Measurements from ENCODE around the gene USP36.

The USP36 gene

DNA sequence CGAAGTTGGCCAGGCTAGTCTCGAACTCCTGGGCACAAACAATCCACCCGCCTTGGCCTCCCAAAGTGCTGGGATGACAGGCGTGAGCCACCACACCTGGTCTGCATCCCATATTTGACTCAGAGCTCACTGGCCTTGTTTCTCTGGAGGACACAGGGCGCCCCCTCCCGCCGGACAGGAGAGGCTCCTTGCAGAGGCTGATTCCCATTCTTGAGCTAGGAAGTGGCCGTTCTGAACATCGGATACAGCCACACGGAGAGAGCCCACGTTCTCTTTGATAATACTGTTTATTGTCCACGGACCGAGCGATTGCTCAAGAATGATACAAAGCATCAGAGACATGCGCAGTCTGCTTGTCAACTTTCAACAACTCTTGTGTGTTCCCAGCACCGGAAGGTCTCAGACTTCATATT lies 12.1 kb upstream of the USP36 start:
- H3K36me3 ChIP-seq (ENCODE audit: insufficient read depth, low read length) = peaks cover 43% of the 10 kb centered on the region
- no peak overlapping the region for H3K9ac ChIP-seq (ENCODE audit: low read length)
- H3K4me3 ChIP-seq (ENCODE audit: low read depth in 1 of 2, low read length in 2 of 2) = no peak overlapping the region
- H3K27me3 ChIP-seq (ENCODE audit: control insufficient read depth in 1 of 2, insufficient read depth in 2 of 2, low read length in 2 of 2) = no peaks in the 10 kb centered on the region
- no peak overlapping the region for H3K27ac ChIP-seq (ENCODE audit: low read depth, low read length)
- no peaks in the 10 kb centered on the region for H3K9me3 ChIP-seq (ENCODE audit: low read length)
- no peaks in the 10 kb centered on the region for H3K4me1 ChIP-seq (ENCODE audit: insufficient read depth, low read length)

- no peak overlapping the region for H3K9ac ChIP-seq (ENCODE audit: low read length)
- no peaks in the 10 kb centered on the region for H3K4me1 ChIP-seq (ENCODE audit: insufficient read depth, low read length)
- H3K4me3 ChIP-seq (ENCODE audit: low read depth in 1 of 2, low read length in 2 of 2) = no peak overlapping the region
- no peaks in the 10 kb centered on the region for H3K9me3 ChIP-seq (ENCODE audit: low read length)
- H3K36me3 ChIP-seq (ENCODE audit: insufficient read depth, low read length) = peaks cover 9% of the 10 kb centered on the region
- H3K27ac ChIP-seq (ENCODE audit: low read depth, low read length) = no peak overlapping the region
- no peaks in the 10 kb centered on the region for H3K27me3 ChIP-seq (ENCODE audit: control insufficient read depth in 1 of 2, insufficient read depth in 2 of 2, low read length in 2 of 2)
Measured at GRCh38 chr17:78849026-78849425, 8.4 kb upstream of the USP36 start.

- Histone ChIP-seq H3K9me3 (ENCODE audit: low read length) (no peaks in the 10 kb centered on the region), H3K27me3 (ENCODE audit: control insufficient read depth in 1 of 2, insufficient read depth in 2 of 2, low read length in 2 of 2) (no peaks in the 10 kb centered on the region), H3K4me1 (ENCODE audit: insufficient read depth, low read length) (no peaks in the 10 kb centered on the region), H3K4me3 (ENCODE audit: low read depth in 1 of 2, low read length in 2 of 2) (no peak overlapping the region), H3K36me3 (ENCODE audit: insufficient read depth, low read length) (no peaks in the 10 kb centered on the region), H3K9ac (ENCODE audit: low read length) (no peak overlapping the region), H3K27ac (ENCODE audit: low read depth, low read length) (no peak overlapping the region)
Measured at GRCh38 chr17:78847052-78847451, 6.4 kb upstream of the USP36 start.

- Histone ChIP-seq H3K9ac (ENCODE audit: low read length) (no peak overlapping the region), H3K27ac (ENCODE audit: low read depth, low read length) (no peak overlapping the region)
Measured at GRCh38 chr17:78844301-78845005, 3.8 kb upstream of the USP36 start.

GRCh38 chr17:78842881-78843565 lies 2.4 kb upstream of the USP36 start:
- no peak overlapping the region for H3K27ac ChIP-seq (ENCODE audit: low read depth, low read length)
- peaks cover 20% of the 10 kb centered on the region for H3K4me1 ChIP-seq (ENCODE audit: insufficient read depth, low read length)
- no peaks in the 10 kb centered on the region for H3K27me3 ChIP-seq (ENCODE audit: control insufficient read depth in 1 of 2, insufficient read depth in 2 of 2, low read length in 2 of 2)
- peaks cover 4% of the 10 kb centered on the region for H3K36me3 ChIP-seq (ENCODE audit: insufficient read depth, low read length)
- no peak overlapping the region for H3K4me3 ChIP-seq (ENCODE audit: low read depth in 1 of 2, low read length in 2 of 2)
- no peaks in the 10 kb centered on the region for H3K9me3 ChIP-seq (ENCODE audit: low read length)
- no peak overlapping the region for H3K9ac ChIP-seq (ENCODE audit: low read length)

More at GRCh38 chr17:78844301-78845005, 3.8 kb upstream of the USP36 start:
- Histone ChIP-seq H3K9me3 (ENCODE audit: low read length) (no peaks in the 10 kb centered on the region), H3K4me3 (ENCODE audit: low read depth in 1 of 2, low read length in 2 of 2) (no peak overlapping the region), H3K27me3 (ENCODE audit: control insufficient read depth in 1 of 2, insufficient read depth in 2 of 2, low read length in 2 of 2) (no peaks in the 10 kb centered on the region), H3K36me3 (ENCODE audit: insufficient read depth, low read length) (no peaks in the 10 kb centered on the region), H3K4me1 (ENCODE audit: insufficient read depth, low read length) (peaks cover 8% of the 10 kb centered on the region)

- no peaks in the 10 kb centered on the region for H3K27me3 ChIP-seq (ENCODE audit: control insufficient read depth in 1 of 2, insufficient read depth in 2 of 2, low read length in 2 of 2)
Measured at GRCh38 chr17:78840530-78840779, 159 bp downstream of the USP36 start.

GRCh38 chr17:78839762-78840529 lies 668 bp downstream of the USP36 start:
- Histone ChIP-seq H3K27ac (ENCODE audit: low read depth, low read length) (peak overlapping the region; percentile 97), H3K9ac (ENCODE audit: low read length) (peak overlapping the region; percentile 79), H3K4me1 (ENCODE audit: insufficient read depth, low read length) (peaks cover 24% of the 10 kb centered on the region), H3K9me3 (ENCODE audit: low read length) (no peaks in the 10 kb centered on the region), H3K36me3 (ENCODE audit: insufficient read depth, low read length) (peaks cover 33% of the 10 kb centered on the region), H3K27me3 (ENCODE audit: control insufficient read depth in 1 of 2, insufficient read depth in 2 of 2, low read length in 2 of 2) (no peaks in the 10 kb centered on the region), H3K4me3 (ENCODE audit: low read depth in 1 of 2, low read length in 2 of 2) (peak overlapping the region; percentile 71 to 88)

More at GRCh38 chr17:78840530-78840779, 159 bp downstream of the USP36 start:
- H3K4me1 ChIP-seq (ENCODE audit: insufficient read depth, low read length) = peaks cover 24% of the 10 kb centered on the region
- H3K27ac ChIP-seq (ENCODE audit: low read depth, low read length) = peak overlapping the region; percentile 97
- no peaks in the 10 kb centered on the region for H3K9me3 ChIP-seq (ENCODE audit: low read length)
- peak overlapping the region; percentile 71 to 88 for H3K4me3 ChIP-seq (ENCODE audit: low read depth in 1 of 2, low read length in 2 of 2)
- H3K9ac ChIP-seq (ENCODE audit: low read length) = peak overlapping the region; percentile 79
- H3K36me3 ChIP-seq (ENCODE audit: insufficient read depth, low read length) = peaks cover 28% of the 10 kb centered on the region

DNA sequence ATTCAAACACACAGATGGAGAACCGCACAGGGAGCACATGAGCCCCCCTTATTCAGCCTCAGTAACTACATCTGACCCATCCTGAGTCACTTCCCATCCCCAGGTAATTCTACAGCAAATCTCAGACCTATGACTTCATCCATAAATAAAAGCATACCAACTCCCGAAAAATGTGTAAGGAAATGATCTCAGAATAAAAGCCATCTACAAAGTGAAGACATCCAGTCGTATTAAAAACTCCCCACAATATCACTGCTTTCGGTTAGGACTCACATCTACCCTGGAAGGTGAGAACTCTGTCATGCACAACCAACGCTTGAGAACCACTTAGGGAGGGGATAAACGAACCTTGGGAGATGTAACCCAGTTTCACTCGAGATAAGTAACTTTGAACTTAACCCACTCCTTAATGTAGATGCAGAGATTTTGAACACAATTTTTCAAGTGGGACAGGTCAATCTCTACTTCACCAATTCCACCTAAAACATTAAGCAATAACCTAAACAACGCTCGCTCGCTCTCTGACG lies 1.3 kb downstream of the USP36 start:
- Histone ChIP-seq H3K9me3 (ENCODE audit: low read length) (no peaks in the 10 kb centered on the region), H3K36me3 (ENCODE audit: insufficient read depth, low read length) (peaks cover 39% of the 10 kb centered on the region), H3K27ac (ENCODE audit: low read depth, low read length) (peak overlapping the region; percentile 97), H3K4me1 (ENCODE audit: insufficient read depth, low read length) (peaks cover 24% of the 10 kb centered on the region), H3K9ac (ENCODE audit: low read length) (peak overlapping the region; percentile 79), H3K27me3 (ENCODE audit: control insufficient read depth in 1 of 2, insufficient read depth in 2 of 2, low read length in 2 of 2) (no peaks in the 10 kb centered on the region), H3K4me3 (ENCODE audit: low read depth in 1 of 2, low read length in 2 of 2) (peak overlapping the region; percentile 71 to 88)

DNA sequence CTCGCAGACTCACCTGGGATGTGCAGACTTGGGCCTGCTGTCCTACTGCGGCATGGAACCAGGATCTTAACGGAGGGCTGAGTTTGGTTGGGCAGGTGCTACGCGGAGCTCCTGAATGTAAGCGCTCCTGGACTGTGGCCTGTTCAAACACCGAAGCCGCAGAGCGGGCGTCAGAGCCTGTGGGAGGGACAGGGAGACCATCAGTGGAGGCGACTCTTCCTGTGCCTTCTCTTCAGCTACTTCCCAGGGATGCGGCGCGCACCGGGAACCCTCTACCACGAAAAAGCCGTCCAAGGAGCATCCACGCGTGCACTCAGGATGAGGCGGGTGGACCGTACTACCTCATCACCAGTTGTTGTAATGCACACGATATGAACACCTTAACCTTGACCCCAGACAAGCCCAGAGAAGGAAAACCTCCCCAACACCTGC lies 2.0 kb downstream of the USP36 start:
- H3K36me3 ChIP-seq (ENCODE audit: insufficient read depth, low read length) = peaks cover 46% of the 10 kb centered on the region

DNA sequence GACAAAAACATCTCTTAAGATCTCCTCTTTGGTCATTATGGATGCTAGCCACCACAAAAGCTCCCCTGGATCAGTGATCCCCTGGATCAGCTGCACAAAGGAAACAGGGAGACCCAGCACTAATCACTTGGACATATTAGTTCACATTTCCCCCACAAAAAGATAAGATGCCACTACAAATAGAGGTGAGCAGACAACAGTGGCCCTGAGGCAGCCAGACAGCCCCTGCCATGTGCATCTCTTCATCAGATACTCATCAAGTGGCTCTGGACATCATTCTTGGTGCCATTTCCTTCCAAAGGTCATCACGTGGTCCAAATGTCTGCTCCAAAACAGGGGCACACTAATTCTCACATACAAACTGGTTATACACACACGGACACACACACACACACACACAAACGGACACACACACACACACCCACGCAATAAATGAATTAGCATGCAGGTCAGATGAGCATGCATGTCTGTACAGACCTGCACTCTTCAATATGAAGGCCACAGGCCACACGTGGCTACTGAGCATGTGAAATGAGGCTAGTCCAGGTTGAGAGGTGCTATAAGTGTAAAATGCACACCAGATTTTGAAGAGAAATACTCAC lies 4.1 kb downstream of the USP36 start:
- Histone ChIP-seq H3K36me3 (ENCODE audit: insufficient read depth, low read length) (peaks cover 65% of the 10 kb centered on the region), H3K4me1 (ENCODE audit: insufficient read depth, low read length) (peaks cover 22% of the 10 kb centered on the region), H3K9me3 (ENCODE audit: low read length) (no peaks in the 10 kb centered on the region), H3K9ac (ENCODE audit: low read length) (no peak overlapping the region), H3K27me3 (ENCODE audit: control insufficient read depth in 1 of 2, insufficient read depth in 2 of 2, low read length in 2 of 2) (no peaks in the 10 kb centered on the region), H3K4me3 (ENCODE audit: low read depth in 1 of 2, low read length in 2 of 2) (no peak overlapping the region), H3K27ac (ENCODE audit: low read depth, low read length) (no peak overlapping the region)

More for the DNA sequence above, 2.0 kb downstream of the USP36 start:
- H3K4me1 ChIP-seq (ENCODE audit: insufficient read depth, low read length) = peaks cover 24% of the 10 kb centered on the region
- no peak overlapping the region for H3K27ac ChIP-seq (ENCODE audit: low read depth, low read length)
- H3K9ac ChIP-seq (ENCODE audit: low read length) = no peak overlapping the region
- H3K9me3 ChIP-seq (ENCODE audit: low read length) = no peaks in the 10 kb centered on the region
- H3K27me3 ChIP-seq (ENCODE audit: control insufficient read depth in 1 of 2, insufficient read depth in 2 of 2, low read length in 2 of 2) = no peaks in the 10 kb centered on the region
- H3K4me3 ChIP-seq (ENCODE audit: low read depth in 1 of 2, low read length in 2 of 2) = no peak overlapping the region

GRCh38 chr17:78834571-78834970 lies 6.0 kb downstream of the USP36 start:
- H3K9ac ChIP-seq (ENCODE audit: low read length) = no peak overlapping the region
- H3K4me1 ChIP-seq (ENCODE audit: insufficient read depth, low read length) = peaks cover 17% of the 10 kb centered on the region
- H3K36me3 ChIP-seq (ENCODE audit: insufficient read depth, low read length) = peaks cover 76% of the 10 kb centered on the region
- no peaks in the 10 kb centered on the region for H3K27me3 ChIP-seq (ENCODE audit: control insufficient read depth in 1 of 2, insufficient read depth in 2 of 2, low read length in 2 of 2)
- no peaks in the 10 kb centered on the region for H3K9me3 ChIP-seq (ENCODE audit: low read length)
- H3K27ac ChIP-seq (ENCODE audit: low read depth, low read length) = no peak overlapping the region
- H3K4me3 ChIP-seq (ENCODE audit: low read depth in 1 of 2, low read length in 2 of 2) = no peak overlapping the region
